GM11168 (cell line): ENCODE results near the gene ELMOD3.
"Not testable (repeated sequence)": the region's sequence is repeated elsewhere in the genome, so short reads cannot be mapped to it uniquely, and the experiment has no call there.

ENCODE experiments used
- in situ Hi-C: fragments of 300-500 bp; cut with MboI; formaldehyde crosslinking; loops from one replicate; pipeline ENCODE4 v1.12.0; 2022; ENCODE audit warnings: low sequenced_read_pairs; ENCODE audit not compliant: unreplicated experiment

The ELMOD3 gene

DNA sequence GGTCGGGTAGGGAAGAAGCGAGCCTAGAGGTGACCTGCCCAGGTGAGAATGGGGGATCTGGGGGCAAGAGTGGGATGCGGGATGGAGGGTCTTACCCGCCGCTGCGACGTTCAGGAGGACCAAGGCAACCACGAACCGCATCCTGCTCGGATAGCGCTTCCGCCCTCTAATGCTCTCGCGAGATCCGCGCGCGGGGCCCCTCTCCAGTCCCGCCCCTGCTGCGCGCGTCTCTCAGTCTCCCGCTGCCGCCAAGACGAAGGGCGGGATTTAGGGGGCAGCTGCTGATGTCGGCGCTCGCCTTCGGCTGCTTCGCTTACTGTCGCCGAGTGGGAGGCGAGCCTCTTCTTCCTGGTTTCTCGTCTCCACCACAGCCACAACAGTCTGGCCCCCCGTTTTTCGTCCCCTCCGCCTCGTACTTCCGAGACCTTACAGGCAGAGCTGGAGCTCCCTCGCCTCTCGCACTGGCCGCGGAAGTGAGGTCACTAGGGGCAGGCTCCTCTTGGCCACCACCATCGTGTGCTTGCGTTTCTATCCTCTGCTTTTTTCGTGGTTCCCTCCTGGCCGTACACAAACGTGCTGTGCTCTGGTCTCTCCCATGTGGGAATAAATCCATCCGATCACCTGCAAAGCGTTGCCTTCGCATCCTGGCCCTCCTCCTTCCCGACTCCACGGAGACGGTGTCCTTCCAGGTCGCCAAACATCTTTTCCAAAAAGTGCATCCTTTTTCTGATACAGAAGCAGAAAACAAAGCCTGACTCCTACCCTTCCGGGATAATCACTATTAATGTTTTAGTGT is 26.5 kb upstream of the ELMOD3 start, which contains the start of gene TGOLN2:
Gene TGOLN2 (minus strand): TSS at position 168 of the 796 bp plus-strand sequence. CDS start 27 bp downstream, at position 141.
- in situ Hi-C loops: no loop called here

DNA sequence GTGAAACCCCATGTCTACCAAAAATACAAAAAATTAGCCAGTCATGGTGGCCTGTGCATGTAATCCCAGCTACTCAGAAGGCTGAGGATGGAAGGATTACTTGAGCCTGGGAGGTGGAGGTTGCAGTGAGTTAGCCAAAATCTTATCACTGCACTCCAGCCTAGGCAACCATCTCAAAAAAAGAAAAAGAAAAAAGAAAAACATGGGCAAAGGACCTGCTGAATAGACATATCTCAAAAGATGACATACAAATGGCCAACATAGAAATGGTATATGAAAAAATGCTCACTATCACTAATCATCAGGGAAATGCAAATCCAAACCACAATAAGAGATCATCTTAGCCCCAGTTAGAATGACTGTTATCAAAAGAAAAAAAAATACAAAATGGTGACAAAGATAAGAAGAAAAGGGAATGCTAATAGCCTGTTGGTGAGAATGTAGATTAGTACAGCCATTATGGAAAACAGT is 25.4 kb upstream of the ELMOD3 start:
- in situ Hi-C loops: no loop called here

DNA sequence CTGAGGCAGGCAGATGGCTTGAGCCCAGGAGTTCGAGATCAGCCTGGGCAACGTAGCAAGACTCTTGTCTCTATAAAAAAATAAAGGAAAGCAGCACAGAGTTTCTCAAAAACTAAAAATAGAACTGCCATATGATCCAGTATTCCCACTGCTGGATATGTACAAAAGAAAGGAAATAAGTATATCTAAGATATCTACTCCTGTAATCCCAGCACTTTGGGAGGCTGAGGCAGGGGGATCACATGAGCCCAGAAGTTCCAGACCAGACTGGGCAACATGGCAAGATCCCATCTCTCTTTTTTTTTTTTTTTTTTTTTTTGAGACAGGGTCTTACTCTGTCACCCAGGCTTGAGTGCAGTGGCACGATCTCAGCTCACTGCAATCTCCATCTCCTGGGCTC is 24.9 kb upstream of the ELMOD3 start:
- in situ Hi-C loops: not testable (repeated sequence)

DNA sequence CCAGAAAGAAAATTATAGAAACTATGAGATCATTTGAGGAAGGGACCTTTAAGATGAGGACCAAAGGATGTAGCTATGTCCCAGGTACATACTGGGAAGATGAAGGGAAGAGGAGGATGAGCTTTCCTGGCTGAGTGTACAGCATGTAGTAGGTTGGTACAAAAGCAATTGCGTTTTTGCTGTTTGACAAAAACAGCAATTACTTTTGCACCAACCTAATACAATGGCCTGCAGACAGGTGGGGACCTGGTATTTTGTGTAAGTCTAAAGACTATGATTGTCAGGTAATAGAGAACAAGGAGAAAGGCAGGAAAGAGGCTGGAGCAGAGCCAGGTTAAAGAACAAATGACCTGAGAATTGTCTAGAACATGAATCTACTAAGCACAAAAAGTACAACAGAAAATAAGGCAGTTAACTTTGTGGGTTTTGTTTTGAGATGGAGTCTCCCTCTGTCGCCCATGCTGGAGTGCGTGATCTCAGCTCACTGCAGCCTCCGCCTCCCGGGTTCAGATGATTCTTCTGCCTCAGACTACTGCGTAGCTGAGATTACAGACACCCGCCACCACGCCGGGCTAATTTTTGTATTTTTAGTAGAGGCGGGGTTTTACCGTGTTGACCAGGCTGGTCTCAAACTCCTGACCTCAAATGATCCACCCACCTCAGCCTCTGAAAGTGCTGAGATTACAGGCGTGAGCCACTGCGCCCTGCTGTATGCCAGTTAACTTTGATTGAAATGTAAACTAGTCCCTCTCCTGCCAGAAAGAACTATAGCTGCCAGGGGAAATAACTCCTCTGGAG is 23.5 kb upstream of the ELMOD3 start:
- in situ Hi-C loops: no loop called here

DNA sequence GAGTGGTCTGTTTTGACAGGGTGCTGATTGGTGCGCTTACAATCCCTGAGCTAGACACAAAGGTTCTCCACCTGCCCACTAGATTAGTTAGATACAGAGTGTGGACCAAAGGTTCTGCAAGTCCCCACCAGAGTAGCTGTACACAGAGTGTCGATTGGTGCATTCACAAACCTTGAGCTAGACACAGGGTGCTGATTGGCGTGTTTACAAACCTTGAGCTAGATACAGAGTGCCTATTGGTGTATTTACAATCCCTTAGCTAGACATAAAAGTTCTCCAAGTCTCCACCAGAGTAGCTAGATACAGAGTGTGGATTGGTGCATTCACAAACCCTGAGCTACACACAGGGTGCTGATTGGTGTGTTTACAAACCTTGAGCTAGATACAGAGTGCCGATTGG is 20.7 kb upstream of the ELMOD3 start:
- in situ Hi-C loops: not testable (repeated sequence)

DNA sequence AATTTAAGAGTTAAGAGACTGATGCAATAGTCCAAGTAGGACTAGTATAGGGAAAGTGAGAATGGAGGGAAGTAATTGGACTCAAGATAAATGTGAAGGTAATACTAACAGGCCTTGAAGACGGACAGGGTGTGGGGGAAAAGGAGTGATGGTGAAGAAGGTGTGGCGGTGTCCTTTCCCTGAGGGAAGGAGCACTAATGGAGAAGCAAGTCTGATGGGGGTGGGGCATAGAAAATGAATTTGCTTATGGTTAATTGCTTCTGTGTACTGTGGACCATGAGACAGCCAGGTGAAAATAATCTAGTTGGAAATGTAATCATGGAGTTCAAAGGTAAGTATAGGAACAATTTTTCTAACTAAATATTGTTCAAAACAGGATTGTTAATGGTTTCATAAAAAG is 19.6 kb upstream of the ELMOD3 start:
- in situ Hi-C loops: no loop called here

DNA sequence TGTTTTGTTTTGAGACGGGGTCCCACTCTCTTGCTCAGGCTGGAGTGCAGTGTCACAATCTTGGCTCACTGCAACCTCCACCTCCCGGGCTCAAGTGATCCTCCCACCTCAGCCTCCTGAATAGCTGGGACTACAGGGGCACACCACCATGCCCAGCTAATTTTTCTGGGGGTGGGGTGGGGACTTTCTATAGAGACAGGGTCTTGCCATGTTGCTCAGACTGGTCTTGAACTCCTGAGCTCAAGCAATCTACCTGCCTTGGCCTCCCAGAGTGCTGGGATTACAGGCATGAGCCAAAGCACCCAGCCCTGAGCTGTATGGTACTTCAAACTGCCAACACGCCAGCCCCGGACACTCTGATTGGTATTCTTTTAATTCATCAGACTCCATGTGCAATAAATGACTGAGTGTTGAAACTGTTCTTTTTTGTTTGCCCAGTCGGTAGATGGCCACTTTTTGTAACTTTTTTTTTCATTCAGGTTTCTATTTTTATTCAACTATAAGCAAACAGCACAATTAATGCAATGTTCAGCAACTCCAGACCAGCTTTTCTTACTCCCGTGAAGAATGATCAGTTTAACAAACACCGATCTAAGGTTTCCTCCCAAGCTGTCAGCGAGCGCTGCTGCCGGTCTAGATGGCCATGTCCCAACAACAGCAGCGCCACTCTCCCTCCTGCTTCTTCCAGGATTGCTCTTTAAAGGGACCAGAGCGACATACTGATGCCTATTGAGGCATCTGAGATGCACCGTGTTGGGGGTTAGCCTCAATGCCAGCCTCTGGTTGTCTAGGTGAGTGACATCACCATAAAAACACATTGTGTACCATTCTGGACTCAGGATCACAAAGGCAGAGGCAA is 14.3 kb upstream of the ELMOD3 start:
- in situ Hi-C loops: no loop called here

DNA sequence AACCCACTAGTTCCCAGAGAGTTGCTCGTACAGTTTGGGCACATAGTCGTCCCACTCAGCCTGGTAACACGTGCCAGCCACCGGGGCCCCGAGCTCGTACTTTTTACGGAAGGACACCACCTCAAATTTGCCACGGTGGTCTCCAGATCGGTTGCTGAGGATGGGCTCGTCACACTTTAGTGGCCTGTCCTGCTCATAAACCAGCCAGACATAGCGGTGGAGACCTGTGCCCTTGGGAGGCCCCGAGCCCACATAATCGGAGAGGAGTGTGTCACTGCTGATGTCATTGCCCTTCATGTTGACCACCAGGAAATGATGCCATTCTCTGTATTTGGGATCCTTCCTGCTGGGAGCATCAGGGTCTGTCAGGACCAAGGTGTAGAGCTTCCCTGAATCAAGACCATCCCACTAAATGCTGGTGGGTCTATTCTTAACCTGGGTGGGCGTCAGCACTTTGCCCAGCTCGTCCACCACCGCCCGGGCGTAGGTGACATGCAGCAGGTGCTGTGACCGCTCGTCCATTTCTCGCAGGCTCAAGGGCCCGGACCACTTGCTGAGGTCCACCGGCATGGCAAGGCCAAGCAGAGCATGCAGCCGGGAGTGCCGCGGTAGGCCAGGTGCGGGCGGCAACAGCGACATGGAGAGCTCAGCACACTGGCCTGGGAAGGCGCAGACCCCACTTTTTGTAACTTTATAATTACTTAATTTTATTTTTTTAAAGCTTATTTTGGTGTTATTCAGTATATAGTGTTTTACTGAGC is 13.1 kb upstream of the ELMOD3 start:
- in situ Hi-C loops: no loop called here

DNA sequence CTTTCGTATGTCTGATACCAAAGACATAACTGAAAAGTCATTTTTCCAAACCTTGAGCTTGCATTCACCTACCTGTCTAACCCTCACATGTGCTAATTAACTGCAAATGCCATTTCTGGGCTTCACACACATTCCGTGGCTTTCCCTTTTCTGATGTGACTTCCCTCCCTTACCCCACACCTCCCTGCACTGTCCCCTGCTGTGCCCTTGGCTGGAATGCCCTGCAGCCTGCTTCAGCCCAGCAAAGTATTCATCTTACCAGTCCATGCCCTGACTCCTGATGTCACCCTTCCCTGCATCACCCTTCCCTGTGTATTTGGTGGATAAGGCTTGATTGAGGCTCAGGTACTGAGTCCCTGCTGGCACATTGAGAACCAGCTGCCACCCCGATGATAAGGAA is 12.4 kb upstream of the ELMOD3 start:
- in situ Hi-C loops: no loop called here

DNA sequence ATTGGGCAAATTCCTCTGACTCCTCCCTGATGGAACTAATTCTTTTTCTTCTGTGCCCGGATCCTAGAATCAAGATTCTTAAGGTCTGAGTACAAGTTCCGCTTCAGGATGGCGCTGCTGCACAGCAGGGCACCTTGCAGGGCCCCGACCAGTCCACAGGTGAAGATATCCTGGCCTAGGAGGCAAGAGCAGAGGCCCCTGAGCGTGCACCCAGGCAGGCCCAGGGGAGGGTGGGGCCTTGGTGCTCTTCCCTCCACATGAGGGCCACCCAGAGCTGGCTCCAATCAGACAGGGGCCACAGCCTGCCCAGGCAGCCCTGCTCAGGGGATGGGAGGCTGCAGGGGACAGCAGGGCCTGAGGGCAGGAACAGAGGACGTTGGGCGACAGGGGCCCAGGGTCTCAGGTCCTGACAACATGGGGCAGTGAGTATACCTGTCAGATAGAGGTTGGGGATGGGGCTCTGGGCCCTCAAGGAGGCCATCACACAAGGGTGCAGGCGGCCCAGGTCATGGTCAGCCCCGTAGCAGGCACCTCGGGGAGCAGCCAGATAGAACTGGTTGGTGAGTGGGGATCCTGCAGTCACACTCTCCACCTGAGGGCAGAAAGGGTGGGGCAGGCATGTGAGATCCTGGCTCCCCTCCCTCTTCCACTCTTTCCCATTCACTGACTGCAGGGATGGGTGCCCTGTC is 11.2 kb upstream of the ELMOD3 start:
- in situ Hi-C loops: not testable (repeated sequence)

DNA sequence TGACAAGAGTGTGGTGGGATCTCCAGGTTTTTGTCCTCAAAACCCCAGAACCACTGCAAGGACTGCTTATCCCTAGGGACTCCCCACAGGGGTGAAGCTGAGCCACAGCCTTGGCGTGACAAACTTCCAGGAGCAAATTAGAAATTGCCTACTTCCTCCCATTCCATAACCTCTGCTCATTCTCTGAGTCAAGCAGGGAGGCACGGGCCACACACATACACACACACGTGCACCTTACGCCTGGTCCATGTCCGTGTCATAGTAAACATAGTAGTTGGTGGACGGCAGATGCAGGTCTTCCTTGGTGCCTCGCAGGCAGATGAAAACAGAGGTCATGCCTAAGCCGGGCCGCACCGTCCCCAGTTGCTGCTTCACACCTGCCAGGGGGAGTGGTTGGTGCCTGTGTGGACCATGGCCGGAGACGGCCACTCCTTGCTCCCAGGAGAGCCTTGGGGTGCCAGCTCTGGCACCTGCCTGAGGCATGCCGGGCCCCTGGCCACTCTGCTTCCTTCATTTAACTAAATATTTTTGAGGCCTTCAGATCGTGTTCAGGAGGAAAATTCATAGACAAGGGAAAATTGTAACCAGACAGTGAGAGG is 10.1 kb upstream of the ELMOD3 start:
- in situ Hi-C loops: no loop called here

DNA sequence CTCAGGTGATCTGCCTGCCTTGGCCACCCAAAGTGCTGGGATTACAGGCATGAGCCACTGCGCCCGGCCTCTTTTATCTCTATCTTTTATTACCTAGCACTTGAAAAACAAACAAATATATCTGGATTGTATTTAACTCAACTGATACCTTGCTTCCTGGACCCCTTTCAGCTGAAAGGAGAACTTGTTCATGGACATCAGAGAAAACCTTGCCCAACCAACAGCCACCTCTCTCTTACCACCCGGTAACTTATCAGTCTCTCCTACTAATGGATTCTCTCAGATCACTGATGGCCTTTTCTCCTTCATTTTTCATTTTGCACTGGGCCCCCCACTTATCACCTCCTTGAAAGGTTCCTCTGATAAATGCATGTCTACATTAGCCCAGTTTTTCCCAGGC is 7.0 kb upstream of the ELMOD3 start:
- in situ Hi-C loops: no loop called here

DNA sequence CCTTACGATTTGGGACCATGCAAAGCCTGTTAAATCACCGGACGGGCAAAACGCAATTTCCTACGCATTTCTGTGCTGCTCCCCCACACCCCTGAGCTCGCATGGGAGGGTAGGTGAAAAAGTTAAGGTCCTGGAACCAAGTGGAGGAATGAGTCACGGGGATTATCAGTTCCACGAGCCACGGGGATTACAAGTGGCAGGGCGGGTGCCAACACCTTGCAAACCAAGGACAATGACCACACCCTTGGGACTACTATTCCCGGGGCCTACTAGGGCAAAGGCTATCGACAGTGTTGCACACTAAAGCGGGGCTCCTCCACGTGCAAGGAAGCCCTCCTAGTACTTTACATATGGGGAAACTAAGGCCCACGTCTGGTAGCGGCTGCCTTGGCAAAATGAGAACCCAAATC is 688 bp upstream of the ELMOD3 start:
- in situ Hi-C loops: no loop called here

DNA sequence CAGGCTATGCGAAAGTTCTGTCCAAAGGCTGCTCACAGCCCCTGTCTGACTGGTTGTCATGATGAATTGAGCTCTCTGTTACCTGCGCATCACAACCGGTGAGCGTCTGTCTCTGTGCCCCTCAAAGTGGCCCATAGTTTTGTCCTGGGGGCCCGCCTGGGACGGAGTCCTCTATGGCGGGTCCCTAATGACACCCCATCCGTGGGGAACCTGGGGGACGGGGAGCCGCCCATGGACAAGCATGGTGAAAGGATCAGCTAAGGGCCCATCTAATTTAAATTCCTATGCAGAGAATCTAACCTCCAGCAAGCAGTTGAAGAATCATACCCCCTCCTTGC is 473 bp downstream of the ELMOD3 start:
- in situ Hi-C loops: no loop called here

DNA sequence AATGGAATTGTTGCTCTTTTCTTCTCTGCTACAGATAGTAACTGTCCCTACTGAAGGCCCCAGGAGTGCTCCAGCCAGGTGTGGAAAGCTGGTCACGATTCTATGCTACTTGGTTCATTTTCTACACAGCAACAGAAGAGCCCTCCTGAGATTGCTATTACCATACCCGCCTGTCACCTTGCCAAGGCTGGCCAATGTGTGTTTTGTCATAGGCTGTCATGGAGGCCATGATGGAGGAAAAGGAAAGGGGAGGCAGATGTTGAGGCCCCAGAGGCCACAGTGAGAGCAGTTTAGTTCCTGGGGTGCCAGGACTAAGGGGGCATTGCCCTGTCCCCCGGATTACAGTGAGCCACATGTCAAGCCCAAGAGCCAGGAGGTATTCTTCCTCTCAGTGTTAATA is 952 bp downstream of the ELMOD3 start:
- in situ Hi-C loops: no loop called here

DNA sequence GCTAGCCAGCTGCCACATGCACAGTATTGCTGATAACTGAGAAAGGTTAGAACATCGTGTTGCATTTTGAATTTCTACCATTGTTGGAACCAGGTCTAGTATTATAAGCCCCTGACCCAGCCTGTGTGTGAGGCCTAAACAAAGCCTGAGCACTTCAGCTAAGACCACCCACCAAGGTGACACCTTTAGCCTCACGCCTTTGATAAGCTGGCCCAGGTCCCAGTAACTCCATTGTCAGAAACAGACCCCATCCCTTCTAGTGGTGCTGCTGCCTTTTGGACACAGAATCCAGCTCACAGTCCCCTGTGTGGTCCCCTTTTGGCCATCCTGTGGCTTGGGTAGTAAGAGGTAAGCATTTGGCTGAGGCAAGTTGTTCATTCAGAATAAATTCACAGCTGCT is 1.6 kb downstream of the ELMOD3 start:
- in situ Hi-C loops: no loop called here

DNA sequence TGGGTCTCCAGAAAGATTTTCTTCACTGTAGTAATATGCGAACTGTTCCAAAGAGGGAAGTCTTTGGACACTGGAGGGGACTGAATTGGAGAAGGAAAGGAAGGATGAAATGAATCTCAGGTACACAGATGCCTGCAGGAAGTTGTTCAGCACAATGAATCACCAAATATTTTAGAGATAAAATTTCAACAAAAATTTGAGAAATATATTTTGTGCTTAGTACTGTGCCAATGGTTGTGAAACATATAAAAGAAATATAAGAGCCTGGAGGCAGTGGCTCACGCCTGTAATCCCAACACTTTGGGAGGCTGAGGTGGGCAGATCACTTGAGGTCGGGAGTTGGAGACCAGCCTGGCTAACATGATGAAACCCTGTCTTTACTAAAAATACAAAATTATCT is 3.2 kb downstream of the ELMOD3 start:
- in situ Hi-C loops: no loop called here

DNA sequence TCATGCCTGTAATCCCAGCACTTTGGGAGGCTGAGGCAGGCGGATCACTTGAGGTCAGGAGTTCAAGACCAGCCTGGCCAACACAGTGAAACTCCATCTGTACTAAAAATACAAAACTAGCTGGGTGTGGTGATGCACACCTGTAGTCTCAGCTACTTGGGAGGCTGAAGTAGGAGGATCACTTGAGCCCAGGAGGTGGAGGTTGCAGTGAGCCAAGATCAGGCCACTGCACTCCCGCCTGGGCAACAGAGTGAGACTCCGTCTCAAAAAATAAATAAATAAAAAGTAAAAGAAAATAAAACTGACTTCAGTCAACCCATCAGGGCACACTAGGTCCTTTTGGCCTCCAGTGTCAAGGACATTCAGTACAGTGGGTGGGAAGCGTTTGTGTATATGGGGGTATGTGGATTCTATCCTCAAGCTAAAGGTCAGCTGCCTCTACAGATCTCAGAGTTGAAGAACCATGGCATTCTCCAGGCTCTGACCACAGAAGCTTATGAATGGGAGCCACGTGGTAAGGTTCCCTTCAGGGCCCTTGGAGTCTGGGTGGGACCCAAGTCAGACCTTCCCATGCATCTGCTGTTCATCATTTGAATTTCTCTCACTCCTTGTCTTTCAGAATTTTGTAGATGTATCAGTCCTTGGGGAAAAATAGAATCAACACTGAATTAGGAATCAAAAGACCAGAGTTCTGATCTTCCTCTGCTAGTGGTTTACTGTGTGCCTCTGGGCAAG is 8.3 kb downstream of the ELMOD3 start:
- in situ Hi-C loops: not testable (repeated sequence)
